ENCODE results near the gene LZTR1. TPM values are rescaled to one million over a fixed set of nuclear protein-coding genes. Genes with fewer than 3 reads are reported as not detected.
"Not testable (repeated sequence)": the region's sequence is repeated elsewhere in the genome, so short reads cannot be mapped to it uniquely, and the experiment has no call there.

The LZTR1 gene
- total RNA-seq, 8 experiments from 2014 or later: 19.0 to 47.1 (median 26.0) TPM

DNA sequence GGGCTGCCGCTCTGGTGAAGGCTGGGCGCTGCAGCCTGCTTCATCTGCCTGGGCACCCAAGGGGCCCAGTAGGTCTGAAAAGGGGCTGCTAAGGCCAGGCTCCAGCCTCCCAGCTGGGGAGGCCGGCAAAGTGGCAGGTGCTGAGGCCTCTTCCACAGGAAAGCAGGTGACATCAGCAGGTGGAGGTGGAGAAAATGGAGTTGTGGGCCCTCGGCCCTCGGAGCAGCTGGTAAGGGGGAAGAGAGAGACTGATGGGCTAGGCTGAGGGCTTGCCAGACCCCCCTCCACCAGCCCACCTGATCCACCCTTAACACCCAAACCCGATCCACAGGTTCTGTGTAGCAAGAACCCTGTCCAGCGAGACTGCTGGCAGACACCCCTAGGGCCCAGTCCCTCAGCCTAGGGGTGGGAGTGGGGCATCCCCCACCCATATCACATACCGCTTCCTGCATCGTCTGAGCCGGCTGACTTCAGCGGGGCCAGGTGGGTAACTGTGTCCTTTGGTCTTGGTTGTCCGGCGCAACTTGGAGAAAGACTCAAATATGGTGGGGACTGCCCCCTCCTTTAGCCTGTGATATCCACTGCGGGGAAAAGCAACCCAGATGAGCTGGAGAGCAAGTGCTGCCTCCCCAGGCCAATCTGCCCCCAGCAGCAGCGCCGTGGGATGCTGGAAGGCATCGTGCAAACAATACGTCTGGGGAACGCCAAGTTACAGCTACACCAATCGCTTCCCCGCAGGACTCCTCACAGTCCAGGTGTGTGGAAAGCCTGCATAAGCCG lies 18.3 kb downstream of the LZTR1 start:
- Histone ChIP-seq H3K27ac (peak overlapping the region; percentile 98 to 100), H3K4me1 (replicated peaks in 1 of 2) (peaks cover 17 to 23% of the 10 kb centered on the region in 2 donors), H3K4me3 (peak overlapping the region; percentile 67 to 93 (median 84))
- no peak for ATAC-seq (replicated peaks in 6 of 8)
- WGBS, 10 experiments: 20 to 55% (median 40%) methylated on average over 2 to 8 of the region's 22 CpGs; no CpG with 5 or more reads in 5 of the 10 experiments
- in situ Hi-C loops (cut with MboI; ENCODE audit: low pct_unique_long_range_greater_than_20kb in 2 of 9, low sequenced_read_pairs in 9 of 9, unreplicated experiment in 9 of 9): loop anchor here in 2 of 9 experiments (25.0 kb wide), 2 partner anchors 88 to 112 kb away; partner anchors contain the start of gene CRKL (in 1 of the 2)

DNA sequence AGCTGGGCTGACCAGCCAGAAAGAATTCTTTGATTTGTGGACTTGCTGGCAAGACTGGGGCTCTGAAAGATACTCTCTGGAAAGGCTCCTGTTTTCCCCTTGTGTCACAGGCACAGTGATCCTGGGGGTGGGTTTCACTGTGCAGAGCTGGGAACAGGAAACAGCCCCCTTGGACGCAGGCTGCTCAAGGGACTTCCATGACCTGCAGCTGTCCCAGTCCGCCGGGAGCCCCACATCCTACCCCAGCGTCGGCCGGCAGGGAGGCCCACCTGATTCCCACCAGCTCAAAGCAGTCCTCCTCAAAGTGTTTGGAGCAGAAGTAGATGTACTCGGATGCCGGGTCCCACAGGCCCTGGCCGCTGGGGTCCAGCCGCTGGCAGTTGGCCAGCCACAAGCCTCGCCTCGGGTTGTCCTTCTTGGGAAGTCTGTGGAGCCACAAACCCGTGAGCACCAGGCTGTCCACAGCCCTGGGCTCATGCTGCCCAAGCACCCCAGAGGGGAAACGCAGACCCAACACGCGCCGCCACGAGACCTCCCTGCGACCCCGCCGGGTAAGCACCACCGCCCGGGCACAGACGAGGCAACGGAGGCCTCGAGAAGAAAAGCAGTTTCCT lies 19.0 kb downstream of the LZTR1 start:
- ATAC-seq (replicated peaks in 6 of 8): peak in 1 of 8 experiments; percentile 0
- Histone ChIP-seq H3K4me1 (replicated peaks in 1 of 2) (peaks cover 17 to 23% of the 10 kb centered on the region in 2 donors), H3K27ac (peak overlapping the region; percentile 98 to 100), H3K4me3 (peak overlapping the region; percentile 67 to 93 (median 84))
- in situ Hi-C loops (cut with MboI; ENCODE audit: low pct_unique_long_range_greater_than_20kb in 2 of 9, low sequenced_read_pairs in 9 of 9, unreplicated experiment in 9 of 9): loop anchor here in 2 of 9 experiments (25.0 kb wide), 2 partner anchors 89 to 111 kb away; partner anchors contain the start of gene CRKL (in 1 of the 2)
- WGBS, 10 experiments: 0 to 14% (median 0%) methylated on average over 2 to 19 of the region's 26 CpGs; no CpG with 5 or more reads in 4 of the 10 experiments

DNA sequence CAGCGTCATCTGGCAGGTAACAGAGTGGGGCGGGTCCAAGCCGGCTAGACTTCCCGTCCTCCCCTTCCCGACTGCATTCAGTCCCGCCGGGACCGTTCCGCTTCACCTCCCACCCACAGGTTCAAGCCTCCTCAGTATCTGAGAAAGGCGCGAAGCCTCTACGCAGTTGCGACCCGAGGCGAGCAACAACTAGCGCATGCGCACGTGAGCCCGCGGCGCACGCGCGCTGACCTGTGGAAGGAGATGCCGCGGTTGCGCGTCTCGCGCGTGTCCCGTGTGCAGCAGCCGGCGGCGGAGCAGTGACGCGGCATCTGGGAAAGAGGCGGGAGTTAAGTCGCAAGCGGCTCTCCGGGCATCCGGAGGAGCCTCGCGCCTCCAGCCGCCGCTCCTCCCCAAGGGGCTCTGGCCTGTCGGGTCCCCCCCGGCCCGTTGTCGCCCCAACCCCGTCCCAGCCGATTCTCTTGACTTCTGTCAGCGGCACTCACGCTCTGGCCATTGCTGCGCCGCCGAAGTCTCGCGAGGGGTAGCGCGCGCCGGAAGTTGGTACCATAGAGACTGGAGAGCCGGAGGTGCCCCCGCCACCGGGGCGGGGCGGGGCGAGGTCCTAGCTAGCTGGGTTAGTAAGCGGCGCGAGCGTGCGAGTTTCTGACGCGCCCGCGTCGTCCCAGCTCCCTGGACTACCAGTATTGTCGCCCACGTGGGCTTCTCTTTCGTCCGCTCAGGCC lies 19.7 kb downstream of the LZTR1 start, which contains the start of gene THAP7:
TSS of gene THAP7 (minus strand) at position 518 of the 725 bp plus-strand sequence. CDS start at position 311, 207 bp downstream.
- peak; percentile 82 to 93 (median 90) for ATAC-seq (replicated peaks in 6 of 8)
- in situ Hi-C loops (cut with MboI; ENCODE audit: low pct_unique_long_range_greater_than_20kb in 2 of 9, low sequenced_read_pairs in 9 of 9, unreplicated experiment in 9 of 9): loop anchor here in 2 of 9 experiments (25.0 kb wide), 2 partner anchors 89 to 111 kb away; partner anchors contain the start of gene CRKL (in 1 of the 2)
- peaks cover 17 to 23% of the 10 kb centered on the region in 2 donors for H3K4me1 ChIP-seq (replicated peaks in 1 of 2)
- WGBS, 10 experiments: 0 to 5% (median 0%) methylated on average over 4 to 38 of the region's 83 CpGs; no CpG with 5 or more reads in 4 of the 10 experiments
- peak within 1 kb of the TSS; percentile 98 to 100 for H3K27ac ChIP-seq
- H3K4me3 ChIP-seq: peak within 1 kb of the TSS; percentile 67 to 93 (median 84)

DNA sequence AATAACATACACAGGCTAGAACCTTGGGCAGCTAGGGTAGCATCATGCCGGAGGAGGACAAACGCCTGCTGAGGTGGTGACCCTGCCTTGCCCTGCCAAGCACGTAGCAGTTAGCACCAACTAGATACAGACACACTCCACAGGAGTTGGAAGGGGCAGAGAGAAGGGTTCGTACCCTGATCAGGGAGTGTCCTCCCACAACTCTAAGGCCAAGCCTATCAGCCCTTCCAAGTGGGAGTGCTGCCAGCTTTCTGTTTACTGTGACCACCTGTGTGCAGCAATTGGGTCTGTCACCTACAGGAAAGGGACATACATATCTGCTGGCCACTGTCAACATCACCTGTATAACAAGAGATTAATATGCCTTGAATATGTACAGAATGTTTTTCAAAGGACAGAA lies 21.7 kb downstream of the LZTR1 start:
- WGBS, 10 experiments: 70 to 87% (median 80%) methylated on average over 1 to 3 of the region's 4 CpGs; no CpG with 5 or more reads in 4 of the 10 experiments
- ATAC-seq (replicated peaks in 6 of 8): no peak
- Histone ChIP-seq H3K27ac (no peak overlapping the region), H3K4me1 (replicated peaks in 1 of 2) (peaks cover 17 to 23% of the 10 kb centered on the region in 2 donors), H3K4me3 (peak overlapping the region in 1 of 5 donors; percentile 81)
- in situ Hi-C loops (cut with MboI; ENCODE audit: low pct_unique_long_range_greater_than_20kb in 2 of 9, low sequenced_read_pairs in 9 of 9, unreplicated experiment in 9 of 9): loop anchor here in 2 of 9 experiments (25.0 kb wide), 2 partner anchors 91 to 109 kb away; partner anchors contain the start of gene CRKL (in 1 of the 2)

DNA sequence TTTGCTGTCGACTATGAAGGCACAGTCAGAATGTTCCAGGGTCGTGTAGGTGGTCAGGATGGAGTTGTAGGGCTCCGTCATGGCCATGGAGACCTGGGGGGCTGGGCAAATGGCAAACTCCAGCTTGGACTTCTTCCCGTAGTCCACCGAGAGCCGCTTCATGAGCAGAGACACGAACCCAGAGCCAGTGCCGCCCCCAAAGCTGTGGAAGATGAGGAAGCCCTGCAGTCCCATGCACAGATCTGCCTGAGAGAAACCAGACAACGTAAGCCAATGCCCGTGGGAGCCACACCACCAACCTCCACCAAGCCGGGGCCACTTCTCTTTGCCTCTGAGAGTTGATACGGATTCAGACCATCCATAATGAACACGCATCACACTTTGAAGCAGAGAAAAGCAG lies 27.1 kb downstream of the LZTR1 start:
- in situ Hi-C loops (cut with MboI; ENCODE audit: low pct_unique_long_range_greater_than_20kb in 2 of 9, low sequenced_read_pairs in 9 of 9, unreplicated experiment in 9 of 9): loop anchor here in 2 of 9 experiments (25.0 kb wide), 2 partner anchors 97 to 103 kb away; partner anchors contain the start of gene CRKL (in 1 of the 2)
- H3K4me1 ChIP-seq (replicated peaks in 1 of 2): peaks cover 8 to 19% of the 10 kb centered on the region in 2 donors
- 61 to 100% (median 89%) methylated on average over 1 to 8 of the region's 13 CpGs; no CpG with 5 or more reads in 6 of the 10 experiments for WGBS, 10 experiments
- H3K4me3 ChIP-seq; H3K27ac ChIP-seq; ATAC-seq (replicated peaks in 6 of 8): not testable (repeated sequence)

DNA sequence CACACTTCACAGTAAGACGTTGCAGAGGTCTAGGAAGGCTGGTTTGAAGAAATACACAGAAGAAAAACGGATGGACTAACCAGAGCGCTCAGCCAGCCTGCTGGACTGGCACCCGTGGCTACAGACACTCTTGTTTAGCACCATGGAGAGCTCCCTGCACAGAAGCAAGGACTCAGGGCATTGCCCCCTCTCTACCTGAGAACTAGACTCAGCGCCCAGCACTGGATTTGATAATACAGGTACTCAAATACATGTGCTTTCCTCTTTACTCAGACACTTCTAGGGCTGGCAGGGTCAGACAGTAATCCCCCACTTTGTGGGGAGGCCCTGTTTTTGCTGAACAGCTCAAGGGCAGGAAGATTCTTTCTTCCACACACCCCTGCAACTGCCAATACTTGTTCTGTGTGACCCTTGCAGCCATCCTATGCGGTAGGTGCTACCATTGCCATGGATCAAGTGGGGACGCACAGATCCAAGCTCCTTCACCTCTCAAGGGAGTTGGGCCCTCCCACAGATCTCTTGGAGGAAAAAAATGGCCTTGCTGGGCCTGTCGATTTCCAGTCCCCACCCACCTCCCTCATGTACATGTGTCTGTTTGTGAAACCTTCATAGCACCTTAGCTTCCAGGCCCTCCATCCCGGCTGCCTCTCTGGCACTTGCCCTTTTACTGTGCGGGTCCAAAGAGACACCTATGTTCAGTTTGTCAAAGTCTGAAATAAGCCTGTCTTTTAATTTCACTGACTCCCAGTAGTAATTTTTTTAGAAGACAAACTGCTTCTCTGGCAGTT lies 27.7 kb downstream of the LZTR1 start:
- in situ Hi-C loops (cut with MboI; ENCODE audit: low pct_unique_long_range_greater_than_20kb in 2 of 9, low sequenced_read_pairs in 9 of 9, unreplicated experiment in 9 of 9): loop anchor here in 2 of 9 experiments (25.0 kb wide), 2 partner anchors 98 to 102 kb away; partner anchors contain the start of gene CRKL (in 1 of the 2)
- no peak overlapping the region for H3K4me3 ChIP-seq
- peaks cover 14 to 24% of the 10 kb centered on the region in 2 donors for H3K4me1 ChIP-seq (replicated peaks in 1 of 2)
- peak in 1 of 8 experiments; percentile 17 for ATAC-seq (replicated peaks in 6 of 8)
- H3K27ac ChIP-seq: no peak overlapping the region
- WGBS, 10 experiments: 33 to 84% (median 69%) methylated on average over 1 to 6 of the region's 10 CpGs; no CpG with 5 or more reads in 3 of the 10 experiments

DNA sequence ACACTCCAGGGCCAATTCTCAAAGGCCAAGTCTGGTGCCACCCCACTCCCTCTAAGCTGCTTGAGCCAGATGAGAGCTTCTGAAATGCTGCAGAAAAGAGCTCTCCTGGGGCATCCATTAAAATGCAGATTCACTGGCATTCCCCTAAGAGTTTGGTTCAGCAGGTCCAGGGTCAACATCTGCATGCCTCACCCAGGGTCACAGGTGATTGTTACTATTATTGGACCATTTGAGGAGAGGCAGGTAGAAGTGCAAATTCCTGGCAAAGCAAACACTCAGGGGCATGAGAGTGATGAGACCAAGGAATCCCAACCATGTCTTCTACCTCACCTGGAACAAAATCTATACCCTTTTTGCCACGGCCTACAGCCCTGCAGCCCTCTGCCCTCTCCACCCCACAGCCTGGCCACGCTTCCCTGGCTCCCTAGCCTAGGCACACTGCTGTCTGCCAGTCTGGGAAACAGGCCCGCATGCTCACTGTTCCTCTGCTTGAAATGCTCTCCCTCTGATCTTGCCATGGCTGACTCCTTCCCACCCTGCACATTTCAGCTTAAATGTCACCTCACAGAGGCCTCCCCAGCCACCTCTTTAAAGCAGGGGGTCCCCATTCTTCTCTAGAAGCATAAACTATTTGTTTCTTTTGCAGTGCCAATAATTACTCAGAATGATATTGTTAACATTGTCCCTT lies 28.5 kb downstream of the LZTR1 start:
- no peak overlapping the region for H3K4me3 ChIP-seq
- H3K27ac ChIP-seq: no peak overlapping the region
- ATAC-seq (replicated peaks in 6 of 8): no peak
- WGBS, 10 experiments: 60 to 100% (median 100%) methylated on average over 1 to 3 of the region's 3 CpGs; no CpG with 5 or more reads in 7 of the 10 experiments
- in situ Hi-C loops (cut with MboI; ENCODE audit: low pct_unique_long_range_greater_than_20kb in 2 of 9, low sequenced_read_pairs in 9 of 9, unreplicated experiment in 9 of 9): loop anchor here in 2 of 9 experiments (25.0 kb wide), 2 partner anchors 98 to 102 kb away; partner anchors contain the start of gene CRKL (in 1 of the 2)
- peaks cover 20 to 31% of the 10 kb centered on the region in 2 donors for H3K4me1 ChIP-seq (replicated peaks in 1 of 2)

DNA sequence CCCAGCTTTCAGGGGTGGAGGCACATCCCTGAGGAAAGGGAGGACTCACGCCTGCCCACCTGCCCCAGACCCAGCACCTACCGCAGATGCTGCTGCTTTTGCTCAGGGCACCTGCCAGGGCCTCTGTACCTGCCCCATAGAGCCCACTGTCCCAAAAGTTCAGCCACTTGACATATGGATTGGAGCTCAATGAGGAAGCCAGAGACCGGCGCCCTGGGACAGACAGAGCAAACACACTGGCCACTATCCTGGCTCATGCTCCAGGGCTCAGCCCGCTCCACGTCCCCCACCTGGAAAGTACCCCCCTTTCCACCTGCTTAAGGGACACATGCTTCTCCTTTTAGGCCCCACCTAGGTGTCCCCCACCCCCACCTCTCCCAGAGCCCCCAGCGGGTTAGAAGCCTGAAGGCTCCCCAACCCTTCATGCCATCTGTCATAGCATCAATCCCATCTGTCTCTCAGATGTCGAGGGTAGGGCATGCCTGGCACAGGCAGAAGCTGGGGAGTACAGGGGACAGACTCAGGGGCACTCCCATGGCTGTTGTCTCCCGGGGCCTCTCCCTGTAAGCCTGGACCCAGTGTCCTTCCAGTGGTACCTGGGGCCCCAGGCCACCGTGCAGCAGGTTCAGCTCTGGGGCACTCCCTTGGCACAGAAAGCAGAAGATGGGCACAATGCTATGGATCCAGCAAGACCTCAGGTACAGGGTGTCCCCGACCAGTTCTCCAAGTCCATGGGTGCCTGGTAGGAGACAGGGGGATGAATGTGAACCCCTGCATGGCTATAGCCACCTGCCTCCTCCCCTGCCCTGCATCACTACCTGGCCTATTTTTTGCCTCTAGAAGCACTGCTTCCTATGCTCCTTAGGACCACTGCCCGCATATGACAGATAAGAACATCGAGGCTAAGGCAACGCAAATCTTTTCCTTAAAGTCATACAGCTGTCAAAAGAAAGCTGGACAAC lies 30.6 kb downstream of the LZTR1 start:
- peaks cover 33 to 50% of the 10 kb centered on the region in 2 donors for H3K4me1 ChIP-seq (replicated peaks in 1 of 2)
- no peak for ATAC-seq (replicated peaks in 6 of 8)
- peak overlapping the region; percentile 42 to 51 (median 46) for H3K4me3 ChIP-seq
- in situ Hi-C loops (cut with MboI; ENCODE audit: low pct_unique_long_range_greater_than_20kb in 2 of 9, low sequenced_read_pairs in 9 of 9, unreplicated experiment in 9 of 9): loop anchor here in 2 of 9 experiments (25.0 kb wide), 2 partner anchors 100 kb away; partner anchors contain the start of gene CRKL (in 1 of the 2)
- H3K27ac ChIP-seq: peak overlapping the region in 1 of 2 donors; percentile 65
- WGBS, 10 experiments: 63 to 100% (median 83%) methylated on average over 1 to 5 of the region's 14 CpGs; no CpG with 5 or more reads in 3 of the 10 experiments

DNA sequence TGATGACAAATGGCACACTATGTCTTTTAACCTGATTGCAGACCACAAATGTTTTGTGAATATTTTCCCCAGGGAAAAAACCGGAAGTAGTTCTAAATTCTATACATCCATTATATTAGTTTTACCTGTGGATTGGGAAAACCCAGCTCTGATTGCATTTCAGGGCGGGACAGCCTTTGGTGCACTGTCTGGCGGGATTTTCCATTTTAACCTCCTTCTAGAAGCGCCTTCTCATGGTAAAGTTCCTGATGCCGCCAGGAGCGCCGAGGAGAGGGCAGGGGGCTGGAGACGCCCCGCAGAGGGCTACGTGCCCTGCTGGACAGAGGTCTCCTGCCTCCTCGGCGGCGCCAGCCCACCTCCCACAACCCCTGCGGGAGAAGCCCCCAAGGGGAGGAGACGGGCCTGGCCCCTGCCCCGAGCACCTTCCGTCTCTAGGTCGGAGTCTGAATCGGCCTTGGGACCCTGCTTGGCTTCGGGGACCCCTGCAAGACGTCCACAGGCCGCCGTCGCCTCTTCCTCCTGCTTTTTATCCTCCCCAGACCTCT lies 31.6 kb downstream of the LZTR1 start:
- H3K4me3 ChIP-seq: peak overlapping the region; percentile 42 to 51 (median 46)
- in situ Hi-C loops (cut with MboI; ENCODE audit: low pct_unique_long_range_greater_than_20kb in 2 of 9, low sequenced_read_pairs in 9 of 9, unreplicated experiment in 9 of 9): loop anchor here in 2 of 9 experiments (25.0 kb wide), 2 partner anchors 99 to 101 kb away; partner anchors contain the start of gene CRKL (in 1 of the 2)
- peaks cover 33 to 50% of the 10 kb centered on the region in 2 donors for H3K4me1 ChIP-seq (replicated peaks in 1 of 2)
- H3K27ac ChIP-seq: peak overlapping the region; percentile 65 to 73
- peak; percentile 0 to 21 (median 14) for ATAC-seq (replicated peaks in 6 of 8)
- WGBS, 10 experiments: 0 to 67% (median 12%) methylated on average over 1 to 5 of the region's 24 CpGs; no CpG with 5 or more reads in 2 of the 10 experiments

All from motor neuron (in vitro differentiated cells).